Gastroesophageal sphincter (tissue), 3 donors: ENCODE data around the gene CHD6.

Experiments used
- CTCF ChIP-seq, 4 experiments: fragments of 200-600 bp in 2 of 4; fragments of 450-650 bp in 2 of 4; sonication (generic) in 1 of 4; IDR thresholded peaks; one replicate each; pipeline ENCODE4 v1.5.1; 2017 to 2019; ENCODE audit warnings: antibody characterized with exemption in 4 of 4, mild to moderate bottlenecking in 2 of 4, moderate library complexity in 2 of 4
- EP300 ChIP-seq: sonication (generic); formaldehyde crosslinking; IDR thresholded peaks from one replicate; pipeline ENCODE4 v1.6.1; 2017; ENCODE audit warnings: antibody characterized with exemption, mild to moderate bottlenecking
- POLR2A ChIP-seq, 2 donors: fragments of 450-650 bp; IDR thresholded peaks; one replicate each; pipeline ENCODE4 v1.6.1; 2017; ENCODE audit warnings: antibody characterized with exemption in 2 of 2, mild to moderate bottlenecking in 2 of 2, moderate library complexity in 1 of 2
- POLR2AphosphoS5 ChIP-seq: sonication (generic); formaldehyde crosslinking; IDR thresholded peaks from one replicate; pipeline ENCODE4 v1.6.1; 2017; ENCODE audit warnings: antibody characterized with exemption

- TF ChIP-seq CTCF (IDR thresholded peaks at IDR 0.05) (no peak), POLR2A (IDR thresholded peaks at IDR 0.05) (no peak), POLR2AphosphoS5 (no peak), EP300 (no peak)
Observed at GRCh38 chr20:41483553-41483930, 134.6 kb downstream of the CHD6 start.
